GM11168 (cell line): Measurements from ENCODE around the gene TRAPPC12.

Experiments used
- in situ Hi-C: fragments of 300-500 bp; cut with MboI; formaldehyde crosslinking; loops from one replicate; pipeline ENCODE4 v1.12.0; 2022; ENCODE audit warnings: low sequenced_read_pairs; ENCODE audit not compliant: unreplicated experiment

Gene TRAPPC12

DNA sequence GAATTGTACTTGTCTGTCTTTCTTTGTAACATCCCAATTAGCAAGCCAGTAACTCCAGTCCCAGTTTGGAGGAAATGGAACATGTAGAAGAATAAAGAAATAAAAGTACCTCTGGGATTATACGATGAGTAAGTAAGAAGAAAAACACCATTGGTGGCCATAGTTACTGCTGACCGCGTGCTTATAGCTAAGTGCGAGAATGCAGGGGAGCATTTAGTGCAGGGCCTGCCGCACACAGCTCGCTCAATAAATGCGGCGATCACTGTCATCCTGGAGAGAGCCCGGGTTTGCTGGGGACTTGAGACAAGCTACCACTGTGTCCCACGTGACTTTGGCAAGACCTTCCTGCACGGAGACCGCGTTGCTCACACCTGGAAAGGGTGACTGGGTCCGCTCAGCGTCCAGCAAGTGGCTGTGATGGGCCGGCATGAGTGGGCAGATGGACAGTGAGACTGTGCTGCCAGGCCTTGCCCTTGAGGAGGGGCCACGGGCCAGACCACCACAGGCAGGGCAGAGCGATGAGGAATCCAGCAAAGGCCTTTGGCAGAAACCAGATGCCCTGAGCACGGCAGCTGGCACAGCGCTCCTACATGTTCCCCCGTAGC lies 85.0 kb downstream of the TRAPPC12 start:
- in situ Hi-C loops, result no loop called here

DNA sequence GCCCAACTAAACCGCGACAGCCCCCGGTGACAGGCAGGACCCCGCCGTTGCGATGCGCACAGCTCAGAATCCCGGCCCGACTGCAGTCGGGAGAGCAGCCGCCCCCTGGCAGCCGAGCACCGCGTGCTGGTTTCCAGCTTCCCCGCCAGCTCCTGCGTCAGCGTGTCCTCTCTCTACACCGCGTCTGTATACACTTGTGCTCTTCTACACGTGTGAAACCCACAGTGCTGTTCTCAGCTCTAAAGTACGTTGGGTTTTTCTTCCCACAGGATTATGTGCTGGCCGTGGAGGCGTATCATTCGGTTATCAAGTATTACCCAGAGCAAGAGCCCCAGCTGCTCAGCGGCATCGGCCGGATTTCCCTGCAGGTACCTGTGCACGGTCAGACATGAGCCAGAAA lies 85.8 kb downstream of the TRAPPC12 start:
- in situ Hi-C loops, result no loop called here

DNA sequence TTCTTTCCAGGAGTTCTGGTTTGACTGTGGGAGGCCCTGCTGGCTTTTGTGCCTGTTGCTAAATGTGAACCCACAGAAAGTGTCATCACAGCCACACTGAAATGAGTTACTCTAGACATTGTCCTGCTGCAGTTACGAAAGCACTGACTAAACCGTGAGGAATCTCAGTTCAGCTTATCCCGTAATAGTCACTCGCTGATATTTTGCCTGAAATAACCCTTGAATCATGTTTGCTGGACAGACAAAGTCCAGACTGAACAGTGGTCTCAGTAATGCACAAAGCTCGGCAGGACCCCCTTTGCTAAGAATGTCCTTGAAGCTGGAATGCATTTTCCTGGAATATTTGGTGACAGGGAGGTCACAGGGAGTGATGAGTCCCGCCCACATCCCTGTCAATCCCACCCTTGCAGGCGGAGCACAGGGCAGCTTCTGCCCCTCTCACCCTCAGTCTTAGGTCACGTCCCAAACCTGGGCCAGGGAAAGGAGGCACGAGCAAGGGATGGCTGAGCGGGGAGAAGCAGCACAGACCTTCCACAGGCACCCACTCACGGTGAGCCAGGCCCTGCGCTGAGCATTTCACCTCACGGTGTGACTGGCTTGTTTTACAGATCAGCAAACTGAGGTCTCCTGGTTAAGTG lies 86.5 kb downstream of the TRAPPC12 start:
- in situ Hi-C loops, result no loop called here

DNA sequence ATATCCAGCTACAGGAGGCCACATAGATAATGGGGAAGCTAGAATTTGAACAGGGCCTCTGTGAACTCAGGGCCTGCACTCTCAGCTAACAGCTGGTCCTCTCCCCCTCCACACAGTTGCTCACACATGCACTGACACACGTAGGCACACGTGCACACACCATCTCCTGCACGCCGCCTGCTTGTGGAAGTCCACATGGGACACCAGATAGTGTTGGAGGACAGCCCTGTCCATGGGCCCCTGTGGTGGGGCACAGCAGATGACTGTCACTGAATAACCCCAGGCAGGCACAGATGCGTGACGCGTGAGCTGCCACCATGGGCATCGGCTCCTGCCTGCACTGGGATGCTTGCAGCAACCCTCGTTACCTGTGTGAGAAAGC lies 87.0 kb downstream of the TRAPPC12 start:
- in situ Hi-C loops, result no loop called here

DNA sequence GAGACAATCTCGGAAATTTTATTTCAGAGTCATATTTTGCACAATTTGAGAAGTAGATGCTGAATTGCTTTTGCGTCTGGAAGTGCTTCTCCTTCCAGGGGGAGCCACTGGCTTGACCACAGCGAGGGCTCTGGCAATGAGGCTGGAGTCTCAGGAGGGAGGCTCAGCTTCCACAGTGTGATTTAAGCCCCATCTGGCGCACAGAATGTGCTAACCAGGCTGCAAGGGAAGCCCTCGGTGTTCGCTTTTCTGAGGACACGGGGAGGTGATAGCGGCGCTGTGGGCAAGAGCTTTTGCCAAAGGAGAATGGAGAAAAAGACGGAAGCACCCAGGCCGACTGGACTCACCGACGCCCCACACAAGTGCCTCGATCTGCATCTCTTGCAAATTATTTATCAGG lies 87.5 kb downstream of the TRAPPC12 start:
- in situ Hi-C loops, result no loop called here

DNA sequence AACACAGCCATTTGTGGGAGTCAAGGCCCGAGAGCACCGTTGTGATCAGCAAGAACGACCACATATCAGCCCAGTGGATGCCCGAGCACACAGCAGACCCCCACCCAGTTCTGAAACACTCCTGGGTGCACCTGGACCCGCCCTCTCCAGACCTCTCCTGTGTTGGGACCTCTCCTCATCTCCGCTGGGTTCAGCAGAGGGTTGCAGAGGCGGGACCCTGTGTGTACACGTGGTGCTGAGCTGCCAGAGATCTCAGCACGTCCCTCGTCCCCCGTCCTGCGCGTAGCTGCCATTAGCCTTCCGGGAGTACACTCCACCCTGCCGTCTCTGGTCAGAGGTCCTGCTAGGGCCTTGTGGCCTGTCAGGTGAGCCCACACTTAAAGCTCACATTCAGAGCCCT lies 88.2 kb downstream of the TRAPPC12 start:
- in situ Hi-C loops, result no loop called here

DNA sequence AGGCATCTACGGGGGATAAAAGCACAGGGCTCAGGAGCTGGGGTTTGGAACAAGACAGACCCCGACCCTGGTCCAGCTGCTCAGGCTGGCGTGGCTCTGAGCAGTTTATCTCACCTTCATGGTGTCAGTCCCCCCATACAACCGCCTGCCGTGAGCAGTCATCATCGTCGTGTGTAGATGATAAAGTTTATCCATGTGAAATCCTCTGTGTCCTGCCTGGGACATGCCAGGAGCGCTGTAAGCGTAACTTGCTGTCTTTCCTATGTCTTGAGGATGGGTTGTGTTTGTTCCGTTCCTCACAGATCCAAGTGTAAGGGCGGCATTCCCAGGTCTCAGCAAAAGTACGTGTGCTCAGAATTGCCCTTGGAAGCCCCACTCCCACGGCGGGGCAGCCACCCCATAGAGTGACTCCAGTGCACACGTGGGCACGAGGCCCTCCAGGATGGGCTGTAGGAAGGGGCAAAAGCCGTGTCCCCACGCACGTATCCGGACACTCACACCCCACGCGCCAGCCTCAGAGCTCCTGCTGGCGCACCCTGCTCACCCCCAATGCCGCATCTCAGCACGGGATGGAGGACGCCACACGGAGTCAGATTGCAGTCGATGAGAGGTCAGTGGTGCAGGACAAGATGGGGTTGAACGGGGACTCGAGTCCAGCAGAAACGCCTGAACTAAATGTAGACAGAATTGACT lies 88.9 kb downstream of the TRAPPC12 start:
- in situ Hi-C loops, result no loop called here

DNA sequence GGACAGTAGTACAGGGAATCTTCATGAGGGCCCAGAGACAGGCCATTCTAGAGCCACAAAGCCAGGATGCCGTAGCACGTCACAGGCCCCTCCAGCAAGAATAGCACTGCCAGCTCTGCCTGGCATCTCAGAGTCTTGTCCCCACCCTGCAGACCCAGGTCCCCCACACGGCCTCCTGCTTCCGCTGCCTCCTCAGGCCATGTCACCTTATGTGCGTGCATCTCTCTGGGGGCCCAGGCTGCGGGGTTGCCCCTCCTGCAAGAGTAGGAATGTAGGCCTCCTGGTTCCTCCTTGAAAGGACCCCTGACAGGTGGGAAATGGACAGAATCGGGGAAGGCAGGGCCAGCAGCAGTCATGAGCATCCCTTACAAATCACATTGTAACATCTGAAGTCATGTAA lies 90.0 kb downstream of the TRAPPC12 start:
- in situ Hi-C loops, result no loop called here

DNA sequence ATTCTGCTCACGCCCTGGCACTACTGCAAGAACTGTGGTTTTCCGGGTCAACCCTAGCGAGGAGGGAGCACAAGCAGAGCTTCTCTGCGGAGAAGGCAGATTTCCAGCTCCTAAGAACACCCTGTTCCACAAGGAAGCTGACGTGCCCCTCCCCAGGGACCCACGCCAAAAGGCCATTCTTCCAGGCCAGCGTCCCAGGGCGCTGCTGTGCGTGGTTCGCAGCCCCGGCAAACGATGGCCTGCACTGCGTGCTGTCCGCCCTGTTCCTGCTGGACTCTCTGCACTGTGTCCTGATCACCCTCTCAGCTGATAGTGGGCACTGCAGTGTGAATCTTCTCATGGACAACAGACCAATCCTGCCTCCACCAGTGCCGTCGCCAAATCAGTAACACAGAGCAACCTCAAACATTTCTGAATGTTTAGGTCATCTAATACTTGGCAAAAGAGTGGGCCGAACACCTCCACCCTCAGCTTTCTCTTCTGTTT lies 90.7 kb downstream of the TRAPPC12 start:
- in situ Hi-C loops, result no loop called here

DNA sequence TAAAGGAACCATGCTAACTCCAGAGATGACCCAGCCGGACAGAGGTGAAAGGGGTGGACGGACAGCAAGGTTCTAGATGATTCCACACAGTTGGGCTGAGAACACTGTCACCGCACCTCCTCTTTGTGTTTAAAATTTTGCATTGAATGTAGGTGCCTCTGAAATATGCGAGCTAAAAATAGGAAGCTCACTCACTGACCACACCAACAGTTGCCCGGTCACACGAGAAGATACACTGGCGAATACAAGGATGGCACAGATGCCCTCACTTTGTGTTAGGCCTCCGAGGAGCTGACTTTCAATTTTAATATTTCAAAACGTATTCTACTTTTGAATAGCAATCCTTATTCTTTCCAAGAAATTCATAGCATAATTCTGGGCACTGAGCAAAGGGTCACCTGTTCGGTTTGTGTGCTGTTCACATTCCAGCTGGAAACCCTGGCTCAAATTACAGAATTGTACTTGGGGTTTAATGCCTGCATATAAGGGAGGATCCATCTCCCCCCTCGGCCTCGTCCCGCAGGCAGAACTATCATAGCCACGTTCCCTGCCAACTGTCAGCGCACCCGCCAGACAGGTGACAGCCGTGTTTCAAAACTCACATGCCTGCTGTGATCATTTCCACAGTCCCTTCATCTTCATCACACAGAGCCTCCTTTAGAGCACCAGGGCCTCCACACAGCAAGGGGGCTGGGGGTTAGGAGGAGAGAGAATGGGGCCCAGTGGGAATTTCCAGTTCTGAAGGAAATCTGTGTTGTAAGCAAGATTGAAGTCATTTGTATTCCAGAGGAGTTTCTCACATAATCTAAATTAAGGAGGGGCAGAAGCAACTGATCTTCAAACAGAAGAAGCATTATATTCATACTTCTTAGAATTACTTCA lies 91.6 kb downstream of the TRAPPC12 start:
- in situ Hi-C loops, result no loop called here

DNA sequence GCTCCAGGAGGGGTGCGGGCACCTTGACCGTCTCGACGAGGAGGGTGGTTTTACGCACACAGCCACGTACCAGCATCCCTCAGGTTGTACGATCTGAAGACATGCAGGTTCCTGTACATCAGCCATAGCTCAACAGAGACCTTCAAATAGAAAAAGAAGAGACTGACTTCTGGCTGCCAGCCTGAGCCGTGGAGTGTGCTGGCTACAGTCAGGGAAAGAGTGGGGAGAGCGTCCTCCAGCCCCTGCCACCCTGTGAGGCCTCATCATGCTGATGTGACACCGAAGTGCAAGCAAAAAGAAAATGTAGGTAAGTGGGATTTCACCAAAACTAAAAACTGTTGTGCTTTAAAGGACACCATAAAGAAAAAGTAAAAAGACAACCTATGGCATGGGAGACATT lies 92.8 kb downstream of the TRAPPC12 start:
- in situ Hi-C loops, result no loop called here

DNA sequence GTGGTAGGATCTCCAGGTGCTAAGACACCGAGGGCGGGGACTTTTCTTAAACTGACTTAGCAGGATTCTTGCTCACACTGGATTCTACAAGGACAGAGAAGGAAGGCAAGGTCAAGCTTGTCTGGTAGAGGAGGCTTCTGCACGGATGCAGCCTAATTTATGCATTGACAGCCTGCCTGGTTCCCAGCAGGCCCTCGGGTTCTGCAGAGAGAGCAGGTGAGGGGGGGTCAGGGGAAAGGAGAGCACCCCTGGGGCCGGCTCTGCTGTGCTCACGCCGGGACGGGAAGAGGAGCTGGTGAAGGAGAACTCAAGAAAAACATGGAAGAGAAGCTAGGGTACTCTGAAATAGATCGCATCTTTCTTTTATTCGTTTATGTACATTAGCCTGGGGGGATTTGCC lies 93.5 kb downstream of the TRAPPC12 start:
- in situ Hi-C loops, result no loop called here

DNA sequence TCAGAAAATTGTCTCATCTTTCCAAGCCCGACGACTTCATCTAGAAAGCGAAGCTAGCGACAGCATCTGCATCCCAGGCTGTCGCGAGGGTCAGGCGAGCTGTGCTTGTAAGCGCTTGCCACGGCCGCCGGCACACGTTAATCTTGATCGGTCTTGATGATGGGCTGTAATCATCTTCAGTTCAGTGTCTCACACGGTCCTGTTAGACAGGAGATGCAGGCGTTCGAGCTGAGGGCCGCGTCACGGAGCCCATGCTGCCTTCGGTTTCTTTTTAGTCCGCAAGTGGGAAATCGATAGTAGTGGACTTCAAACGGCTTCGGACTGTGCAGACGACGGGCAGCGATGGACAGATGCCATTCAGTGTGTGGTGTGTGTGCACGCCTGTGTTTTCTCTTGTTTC lies 96.3 kb downstream of the TRAPPC12 start:
- in situ Hi-C loops, result no loop called here

DNA sequence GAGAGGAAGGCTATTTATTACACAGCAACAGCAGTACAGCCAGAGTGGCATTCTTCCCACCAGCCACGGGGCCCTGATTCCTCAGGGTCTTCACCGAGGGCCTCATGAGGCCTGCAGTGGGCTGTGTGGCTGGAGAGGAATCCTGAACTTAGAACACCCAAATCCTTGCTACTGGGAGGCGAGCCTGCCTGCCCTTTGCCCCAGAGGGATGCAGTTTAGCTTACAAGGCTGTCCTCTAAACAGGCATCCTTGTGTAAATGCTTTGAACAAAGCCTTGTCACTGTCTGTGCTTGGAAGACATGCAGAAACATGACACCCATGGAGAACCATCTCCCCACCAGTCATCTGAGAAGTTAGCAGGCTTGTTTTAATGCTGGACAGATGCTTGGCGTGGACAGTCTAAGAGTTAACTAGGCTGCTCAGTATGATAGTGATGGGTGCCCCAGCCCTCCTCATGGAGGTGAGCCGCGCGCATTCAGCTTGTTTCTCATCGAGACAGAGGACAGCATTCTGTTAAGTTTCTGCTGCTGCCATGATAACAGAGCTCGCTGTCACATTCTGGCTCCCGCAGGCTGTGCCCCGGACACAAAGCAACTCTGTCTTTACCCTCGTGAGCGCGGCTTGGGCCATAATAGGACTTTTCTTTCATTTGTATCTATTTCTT lies 97.0 kb downstream of the TRAPPC12 start:
- in situ Hi-C loops, result no loop called here

DNA sequence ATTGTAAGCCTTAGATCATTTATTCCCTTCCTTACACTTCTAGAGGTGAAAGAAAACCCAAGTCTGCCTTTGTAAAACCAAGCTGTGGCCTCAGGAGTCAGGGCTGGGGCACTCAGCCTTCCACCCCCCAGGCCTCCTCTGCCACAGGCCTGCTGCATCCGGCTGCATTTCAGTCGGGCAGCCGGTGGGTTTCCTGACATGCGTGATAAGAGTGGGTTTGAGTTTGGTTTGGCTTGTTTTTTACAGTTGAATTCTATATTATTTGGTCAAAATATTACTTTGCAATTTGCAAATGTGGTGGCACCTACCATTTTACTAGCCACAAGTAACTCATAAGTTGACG lies 97.5 kb downstream of the TRAPPC12 start:
- in situ Hi-C loops, result no loop called here

DNA sequence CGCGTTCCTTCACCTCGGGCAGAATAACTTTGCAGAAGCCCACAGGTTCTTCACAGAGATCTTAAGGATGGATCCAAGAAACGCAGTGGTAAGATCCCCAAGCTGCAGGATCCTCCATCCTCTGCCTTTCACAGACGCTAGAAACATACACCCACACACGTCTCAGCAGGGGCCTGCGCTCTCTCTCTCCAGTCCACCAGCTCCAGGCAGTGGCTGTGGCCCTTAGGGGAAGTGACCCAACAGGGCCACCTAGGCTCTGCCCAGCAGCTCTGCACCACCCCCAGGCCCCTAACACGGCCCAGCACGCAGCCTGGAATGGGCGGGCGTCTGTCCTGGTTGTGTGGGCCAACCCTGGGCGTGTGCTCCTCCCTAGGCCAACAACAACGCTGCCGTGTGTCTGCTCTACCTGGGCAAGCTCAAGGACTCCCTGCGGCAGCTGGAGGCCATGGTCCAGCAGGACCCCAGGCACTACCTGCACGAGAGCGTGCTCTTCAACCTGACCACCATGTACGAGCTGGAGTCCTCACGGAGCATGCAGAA lies 99.4 kb downstream of the TRAPPC12 start:
- in situ Hi-C loops, result no loop called here

DNA sequence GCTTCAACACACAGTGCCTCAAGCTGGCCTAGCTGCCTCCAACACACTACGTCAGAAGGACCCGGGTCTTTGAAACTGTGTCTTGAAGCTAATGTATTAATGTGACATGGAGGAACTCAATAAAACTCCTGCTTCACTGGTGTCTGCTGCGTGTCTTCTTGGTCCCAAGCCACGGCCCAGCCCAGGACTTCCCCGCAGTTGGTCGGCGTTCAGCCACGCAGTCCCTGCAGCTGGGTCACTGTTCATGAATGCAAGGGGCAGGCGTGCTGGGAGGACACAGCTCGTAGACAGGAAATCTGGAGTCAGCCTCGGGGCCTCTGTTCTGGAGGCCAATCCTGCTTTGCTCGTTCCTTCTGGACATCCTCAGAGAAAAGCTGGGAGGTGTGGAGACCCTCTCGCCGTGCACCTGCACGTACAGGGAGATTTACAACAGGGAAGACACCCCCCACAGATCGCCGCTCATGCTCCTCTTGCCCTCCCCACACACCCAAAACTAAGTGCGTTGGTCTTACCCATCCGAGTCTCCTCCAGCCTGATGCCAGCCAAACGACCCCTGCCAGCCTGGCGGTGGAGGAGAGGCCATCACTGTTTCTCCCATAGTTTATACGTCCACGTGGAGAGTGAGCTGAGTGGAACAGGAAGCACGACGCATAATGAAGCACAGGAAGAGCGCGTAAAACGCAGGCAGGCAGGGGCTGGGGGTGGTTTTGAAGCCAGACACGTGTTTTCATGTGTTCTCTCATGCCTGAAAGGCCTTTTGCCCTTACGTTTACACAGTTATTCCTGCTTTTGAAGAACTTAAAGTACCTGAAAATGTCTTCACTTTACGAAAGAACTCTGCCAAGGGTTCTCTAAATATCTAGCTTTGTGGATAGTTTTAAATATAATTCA lies 100.2 kb downstream of the TRAPPC12 start:
- in situ Hi-C loops, result no loop called here

DNA sequence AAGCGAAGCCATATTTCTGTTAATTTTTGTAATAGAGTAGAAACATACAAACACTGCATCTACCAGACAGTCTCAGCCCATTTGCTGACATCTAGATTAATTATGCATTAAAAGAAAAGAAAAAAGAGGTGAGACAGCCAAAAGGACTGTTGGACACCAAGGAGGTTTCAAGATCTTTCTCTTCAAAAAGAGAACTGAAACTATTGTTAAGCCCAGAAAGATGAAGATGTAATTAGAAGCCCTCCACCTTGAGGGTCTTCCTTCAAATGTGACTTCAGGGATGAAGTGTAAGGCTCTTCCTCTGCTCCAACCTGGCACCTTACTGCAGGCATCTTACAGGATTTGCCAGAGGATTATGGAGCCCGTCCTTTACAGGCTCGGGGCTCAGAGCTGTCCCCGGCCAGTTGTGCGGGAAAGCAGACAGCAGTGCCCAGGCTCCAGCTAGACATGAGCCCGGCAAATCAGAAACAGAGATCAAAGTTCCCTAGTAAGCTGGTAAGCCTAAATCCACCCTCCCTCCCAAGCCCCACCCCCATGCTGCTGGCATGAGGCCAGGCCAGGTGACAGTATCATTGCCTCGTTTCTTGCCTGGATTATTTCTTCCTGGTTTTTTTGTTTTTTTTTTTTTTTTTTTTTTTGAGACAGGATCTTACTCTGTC lies 101.0 kb downstream of the TRAPPC12 start:
- in situ Hi-C loops, result no loop called here

DNA sequence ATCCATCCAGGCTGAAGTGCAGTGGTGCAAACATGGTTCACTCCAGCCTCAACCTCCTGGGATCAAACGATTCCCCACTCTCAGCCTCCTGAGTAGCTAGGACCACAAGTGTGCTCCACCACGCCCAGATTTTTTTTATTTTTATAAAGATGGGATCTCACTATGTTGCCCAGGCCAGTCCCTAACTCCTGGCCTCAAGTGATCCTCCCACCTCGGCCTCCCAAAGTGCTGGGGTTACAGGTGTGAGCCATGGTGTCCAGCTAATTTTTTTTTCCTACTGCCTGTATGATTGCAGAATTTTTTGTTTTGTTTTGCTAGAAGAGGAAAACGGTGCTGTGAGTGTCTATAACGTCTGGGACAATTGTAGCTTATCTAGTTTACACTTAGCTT lies 101.5 kb downstream of the TRAPPC12 start:
- in situ Hi-C loops, result no loop called here
